ENCODE measurements around the gene TOB1.

GRCh38 chr17:50898369-50899004, 32.3 kb upstream of the TOB1 start:
- TF ChIP-seq POLR2A (IDR thresholded peaks at IDR 0.05; ENCODE audit: low read depth) (no peak), EP300 (IDR thresholded peaks at IDR 0.05) (no peak)
